Spleen (tissue), 7 donors: Measurements from ENCODE around the gene AGBL3.

ENCODE experiments used
- POLR2A ChIP-seq, 3 donors: fragments of 450-650 bp; IDR thresholded peaks; one replicate each; pipeline ENCODE4 v1.5.1; 2017; ENCODE audit warnings: antibody characterized with exemption in 3 of 3, mild to moderate bottlenecking in 1 of 3
- TF ChIP-seq, protein P1 (sequence below), 11 experiments: fragments of 200-600 bp in 7 of 11; fragments of 450-650 bp in 4 of 11; sonication (generic) in 4 of 11; IDR thresholded peaks in 8 of 11; conservative IDR thresholded peaks in 3 of 11; 1 replicate in 7 of 11; 2 replicates in 4 of 11; pipeline versions ENCODE4 v1.4.0 to v1.8.0; 2016 to 2021; ENCODE audit warnings: antibody characterized with exemption in 11 of 11, inconsistent platforms in 4 of 11, mild to moderate bottlenecking in 1 of 11
- donor health status: DM: no; HTN: no; CAD: no; lungs with moderate emphysema.
- donor health status: DM: no; HTN: no; CAD: no.
- donor health status: DM: no; HTN: no; CAD: no.

DNA sequence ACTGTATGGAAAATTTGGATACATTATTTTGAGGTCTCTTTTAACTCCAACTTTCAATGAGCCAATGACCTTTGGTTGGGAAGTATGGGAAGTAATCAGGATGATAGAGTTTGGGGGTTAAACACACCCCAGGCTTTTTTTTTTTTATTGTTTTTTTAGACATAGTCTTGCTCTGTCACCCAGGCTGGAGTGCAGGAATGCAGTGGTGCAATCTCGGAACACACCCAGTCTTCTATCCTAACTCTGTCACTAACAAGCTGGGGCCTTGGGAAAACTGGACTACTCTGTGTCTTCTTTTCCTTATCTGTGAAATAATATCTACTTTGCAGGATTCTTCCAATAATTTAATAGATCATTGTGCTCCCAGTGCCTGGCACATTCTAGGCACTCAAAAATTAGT, 37.6 kb upstream of the AGBL3 start:
- TF ChIP-seq POLR2A (IDR thresholded peaks at IDR 0.05), result no peak
- TF ChIP-seq, protein P1, sequence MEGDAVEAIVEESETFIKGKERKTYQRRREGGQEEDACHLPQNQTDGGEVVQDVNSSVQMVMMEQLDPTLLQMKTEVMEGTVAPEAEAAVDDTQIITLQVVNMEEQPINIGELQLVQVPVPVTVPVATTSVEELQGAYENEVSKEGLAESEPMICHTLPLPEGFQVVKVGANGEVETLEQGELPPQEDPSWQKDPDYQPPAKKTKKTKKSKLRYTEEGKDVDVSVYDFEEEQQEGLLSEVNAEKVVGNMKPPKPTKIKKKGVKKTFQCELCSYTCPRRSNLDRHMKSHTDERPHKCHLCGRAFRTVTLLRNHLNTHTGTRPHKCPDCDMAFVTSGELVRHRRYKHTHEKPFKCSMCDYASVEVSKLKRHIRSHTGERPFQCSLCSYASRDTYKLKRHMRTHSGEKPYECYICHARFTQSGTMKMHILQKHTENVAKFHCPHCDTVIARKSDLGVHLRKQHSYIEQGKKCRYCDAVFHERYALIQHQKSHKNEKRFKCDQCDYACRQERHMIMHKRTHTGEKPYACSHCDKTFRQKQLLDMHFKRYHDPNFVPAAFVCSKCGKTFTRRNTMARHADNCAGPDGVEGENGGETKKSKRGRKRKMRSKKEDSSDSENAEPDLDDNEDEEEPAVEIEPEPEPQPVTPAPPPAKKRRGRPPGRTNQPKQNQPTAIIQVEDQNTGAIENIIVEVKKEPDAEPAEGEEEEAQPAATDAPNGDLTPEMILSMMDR (IDR thresholded peaks at IDR 0.05 in 8 of 11, conservative IDR thresholded peaks at IDR 0.05 in 3 of 11), result no peak
